SK-MEL-5 (cell line): Measurements from ENCODE around the gene WNK4. TPM values are rescaled to one million over a fixed set of nuclear protein-coding genes. Genes with fewer than 3 reads are reported as not detected.

Experiments
- small RNA-seq, 2 experiments: library from RNA; depleted of rRNA; stranded (forward); fragments of <200 nt; gene quantifications; one replicate each; pipeline ENCODE3, GENCODE V24; 2014
- total RNA-seq: library from RNA; depleted of rRNA; stranded (reverse); fragments of >200 nt; shearing (Covaris generic); gene quantifications from 2 replicates; pipeline ENCODE4 v1.2.3, GENCODE V29; 2014; rRNA removed

WNK4 gene
- total RNA-seq, 1 experiment from 2014 or later = 0.21 TPM

Small RNA genes within 50 kb of the gene (small RNA-seq; reads per million reads assigned to genes)
- gene HMGN2P15 = 0 reads per million in 2 experiments
- 0 reads per million in 2 experiments for gene MIR6781

Other genes with a start within 250 kb of the WNK4 start
- gene NAGLU, start 244.4 kb upstream of the WNK4 start, total RNA-seq = 75.8 and 91.8 TPM in 2 replicates
- 0.82 and 0.88 TPM in 2 replicates for gene HSD17B1, start 227.7 kb upstream of the WNK4 start, total RNA-seq
- gene COASY, start 218.5 kb upstream of the WNK4 start, total RNA-seq = 23.6 and 27.6 TPM in 2 replicates
- gene MLX, start 213.5 kb upstream of the WNK4 start, total RNA-seq = 44.6 and 50.6 TPM in 2 replicates
- 8.0 and 8.5 TPM in 2 replicates for gene PSMC3IP, start 202.9 kb upstream of the WNK4 start, total RNA-seq
- 55.6 and 56.3 TPM in 2 replicates for gene RETREG3, start 171.2 kb upstream of the WNK4 start, total RNA-seq
- 51.7 and 52.1 TPM in 2 replicates for gene TUBG1, start 170.9 kb upstream of the WNK4 start, total RNA-seq
- 8.7 and 9.9 TPM in 2 replicates for gene TUBG2, start 121.3 kb upstream of the WNK4 start, total RNA-seq
- 10.1 and 11.1 TPM in 2 replicates for gene PLEKHH3, start 103.6 kb upstream of the WNK4 start, total RNA-seq
- gene CCR10, start 98.8 kb upstream of the WNK4 start, total RNA-seq = 0.43 and 0.63 TPM in 2 replicates
- gene CNTNAP1, start 98.1 kb upstream of the WNK4 start, total RNA-seq = 2.5 and 4.6 TPM in 2 replicates
- gene EZH1, start 35.6 kb upstream of the WNK4 start, total RNA-seq = 14.4 and 15.4 TPM in 2 replicates
- gene RAMP2, start 19.4 kb upstream of the WNK4 start, total RNA-seq = not detected in 2 replicates
- 125 and 127 TPM in 2 replicates for gene VPS25, start 7.2 kb upstream of the WNK4 start, total RNA-seq
- 123 and 145 TPM in 2 replicates for gene COA3, start 18.1 kb downstream of the WNK4 start, total RNA-seq
- gene CNTD1, start 18.3 kb downstream of the WNK4 start, total RNA-seq = 0.05 and 0.37 TPM in 2 replicates
- gene BECN1, start 43.7 kb downstream of the WNK4 start, total RNA-seq = 149 and 159 TPM in 2 replicates
- gene PSME3, start 52.8 kb downstream of the WNK4 start, total RNA-seq = 139 and 154 TPM in 2 replicates
- 0.26 and 0.69 TPM in 2 replicates for gene AOC2, start 64.0 kb downstream of the WNK4 start, total RNA-seq
- gene AOC3, start 70.6 kb downstream of the WNK4 start, total RNA-seq = 0.26 TPM in 1 of 2 replicates, not detected in the other
- gene G6PC1, start 120.2 kb downstream of the WNK4 start, total RNA-seq = not detected in 2 replicates
- gene AARSD1, start 183.8 kb downstream of the WNK4 start, total RNA-seq = 24.3 and 26.7 TPM in 2 replicates
- gene PTGES3L, start 199.5 kb downstream of the WNK4 start, total RNA-seq = 0.42 TPM in 1 of 2 replicates, not detected in the other
- gene RUNDC1, start 200.0 kb downstream of the WNK4 start, total RNA-seq = 6.2 and 7.2 TPM in 2 replicates
- 2,384 and 3,000 TPM in 2 replicates for gene RPL27, start 217.8 kb downstream of the WNK4 start, total RNA-seq
- 55.8 and 63.1 TPM in 2 replicates for gene IFI35, start 226.2 kb downstream of the WNK4 start, total RNA-seq
- 315 and 329 TPM in 2 replicates for gene VAT1, start 241.8 kb downstream of the WNK4 start, total RNA-seq
- gene RND2, start 244.6 kb downstream of the WNK4 start, total RNA-seq = not detected in 2 replicates